ENCODE measurements around the gene ARHGAP33.

Gene ARHGAP33

GRCh38 chr19:35777961-35778360, 2.6 kb downstream of the ARHGAP33 start:
- DNase-seq (ENCODE audit: low read depth in 3 of 3, low spot score in 1 of 3): no peak

GRCh38 chr19:35779033-35779432, 3.7 kb downstream of the ARHGAP33 start:
- no peak for DNase-seq (ENCODE audit: low read depth in 3 of 3, low spot score in 1 of 3)

GRCh38 chr19:35780058-35780457, 4.7 kb downstream of the ARHGAP33 start:
- DNase-seq (ENCODE audit: low read depth in 3 of 3, low spot score in 1 of 3): no peak

GRCh38 chr19:35780717-35781116, 5.4 kb downstream of the ARHGAP33 start:
- DNase-seq (ENCODE audit: low read depth in 3 of 3, low spot score in 1 of 3): no peak

- no peak for DNase-seq (ENCODE audit: low read depth in 3 of 3, low spot score in 1 of 3)
Measured at GRCh38 chr19:35781650-35782049, 6.3 kb downstream of the ARHGAP33 start.

GRCh38 chr19:35782589-35782988, 7.2 kb downstream of the ARHGAP33 start:
- DNase-seq (ENCODE audit: low read depth in 3 of 3, low spot score in 1 of 3): no peak

- no peak for DNase-seq (ENCODE audit: low read depth in 3 of 3, low spot score in 1 of 3)
Measured at GRCh38 chr19:35783469-35784434, 8.4 kb downstream of the ARHGAP33 start.

GRCh38 chr19:35784503-35785338, 9.4 kb downstream of the ARHGAP33 start:
- DNase-seq (ENCODE audit: low read depth in 3 of 3, low spot score in 1 of 3): no peak

GRCh38 chr19:35785339-35785627, 9.9 kb downstream of the ARHGAP33 start:
- DNase-seq (ENCODE audit: low read depth in 3 of 3, low spot score in 1 of 3): no peak

GRCh38 chr19:35786299-35787160, 11.2 kb downstream of the ARHGAP33 start:
- no peak for DNase-seq (ENCODE audit: low read depth in 3 of 3, low spot score in 1 of 3)

- no peak for DNase-seq (ENCODE audit: low read depth in 3 of 3, low spot score in 1 of 3)
Measured at GRCh38 chr19:35787227-35787799, 11.9 kb downstream of the ARHGAP33 start.

- no peak for DNase-seq (ENCODE audit: low read depth in 3 of 3, low spot score in 1 of 3)
Measured at GRCh38 chr19:35788205-35788960, 13.0 kb downstream of the ARHGAP33 start.

GRCh38 chr19:35789195-35789977, 14.0 kb downstream of the ARHGAP33 start:
- DNase-seq (ENCODE audit: low read depth in 3 of 3, low spot score in 1 of 3): no peak

GRCh38 chr19:35789978-35790944, 14.9 kb downstream of the ARHGAP33 start:
- DNase-seq (ENCODE audit: low read depth in 3 of 3, low spot score in 1 of 3): no peak

- no peak for DNase-seq (ENCODE audit: low read depth in 3 of 3, low spot score in 1 of 3)
Measured at GRCh38 chr19:35790981-35791813, 15.8 kb downstream of the ARHGAP33 start.

GRCh38 chr19:35791814-35792279, 16.5 kb downstream of the ARHGAP33 start:
- DNase-seq (ENCODE audit: low read depth in 3 of 3, low spot score in 1 of 3): no peak

- no peak for DNase-seq (ENCODE audit: low read depth in 3 of 3, low spot score in 1 of 3)
Measured at GRCh38 chr19:35792312-35792711, 16.9 kb downstream of the ARHGAP33 start.

Measured in stimulated activated CD4-positive, alpha-beta T cell treated with anti-CD3 and anti-CD28 coated beads, TNF-alpha, amount 100 ng/mL, for 1 hour (primary cell).